DOHH2 (cell line): ENCODE results near the gene ABHD4.

Experiments used
- EZH2phosphoT487 ChIP-seq: fragments of 200-600 bp; sonication (generic); IDR thresholded peaks from 2 replicates; pipeline ENCODE4 v1.6.1; 2017; ENCODE audit warnings: borderline replicate concordance, mild to moderate bottlenecking, antibody characterized with exemption, low read length, moderate library complexity, mixed read lengths
- TF ChIP-seq, protein P1 (sequence below): fragments of 200-600 bp; sonication (generic); IDR thresholded peaks from one replicate; pipeline ENCODE4 v1.5.1; 2014; ENCODE audit warnings: antibody characterized with exemption, mild to moderate bottlenecking, low read depth, low read length; ENCODE audit not compliant: poor library complexity, severe bottlenecking

DNA sequence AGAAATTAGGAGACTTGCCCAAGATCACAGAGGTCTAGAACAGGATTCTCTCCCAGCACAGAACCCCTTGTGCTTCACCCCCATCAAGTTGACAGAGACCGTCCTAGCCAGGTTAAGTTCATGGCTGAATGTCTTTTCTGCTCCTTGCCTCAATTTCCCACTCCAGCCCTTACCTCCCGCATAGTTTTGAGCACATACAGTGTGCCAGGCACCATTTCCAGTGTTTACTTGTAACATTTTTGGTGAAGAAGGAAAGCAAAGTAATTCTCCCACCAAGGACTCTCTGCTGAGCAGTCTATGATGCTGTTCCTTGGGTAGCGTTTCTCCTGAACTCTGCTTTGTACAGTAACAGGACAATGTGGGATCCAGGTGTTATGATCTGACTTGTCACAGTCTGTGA is 1.2 kb downstream of the ABHD4 start:
- TF ChIP-seq, protein P1, sequence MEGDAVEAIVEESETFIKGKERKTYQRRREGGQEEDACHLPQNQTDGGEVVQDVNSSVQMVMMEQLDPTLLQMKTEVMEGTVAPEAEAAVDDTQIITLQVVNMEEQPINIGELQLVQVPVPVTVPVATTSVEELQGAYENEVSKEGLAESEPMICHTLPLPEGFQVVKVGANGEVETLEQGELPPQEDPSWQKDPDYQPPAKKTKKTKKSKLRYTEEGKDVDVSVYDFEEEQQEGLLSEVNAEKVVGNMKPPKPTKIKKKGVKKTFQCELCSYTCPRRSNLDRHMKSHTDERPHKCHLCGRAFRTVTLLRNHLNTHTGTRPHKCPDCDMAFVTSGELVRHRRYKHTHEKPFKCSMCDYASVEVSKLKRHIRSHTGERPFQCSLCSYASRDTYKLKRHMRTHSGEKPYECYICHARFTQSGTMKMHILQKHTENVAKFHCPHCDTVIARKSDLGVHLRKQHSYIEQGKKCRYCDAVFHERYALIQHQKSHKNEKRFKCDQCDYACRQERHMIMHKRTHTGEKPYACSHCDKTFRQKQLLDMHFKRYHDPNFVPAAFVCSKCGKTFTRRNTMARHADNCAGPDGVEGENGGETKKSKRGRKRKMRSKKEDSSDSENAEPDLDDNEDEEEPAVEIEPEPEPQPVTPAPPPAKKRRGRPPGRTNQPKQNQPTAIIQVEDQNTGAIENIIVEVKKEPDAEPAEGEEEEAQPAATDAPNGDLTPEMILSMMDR, result no peak
- TF ChIP-seq EZH2phosphoT487, result no peak
